SK-N-SH treated with all-trans-retinoic acid at 6 μM for 48 hours (cell line): ENCODE results near the gene ABCA13.

Experiments
- ATAC-seq: fragments of 200-7000 bp; cut with Tn5 transposase; 3 replicates; pipeline ENCODE4 v1.9.1; 2020; ENCODE audit warnings: mild to moderate bottlenecking, moderate library complexity
- ARNTL ChIP-seq: fragments of 450-650 bp; formaldehyde crosslinking; IDR thresholded peaks from 2 replicates; pipeline ENCODE4 v1.5.0; 2020; ENCODE audit warnings: low read depth, mild to moderate bottlenecking, moderate library complexity, borderline replicate concordance
- BACH2 ChIP-seq: fragments of 250-450 bp; sonication (Bioruptor Pico); IDR thresholded peaks from 2 replicates; pipeline ENCODE4 v1.9.0; 2021; ENCODE audit warnings: mild to moderate bottlenecking, borderline replicate concordance
- CSDC2 ChIP-seq: fragments of 250-450 bp; sonication (Bioruptor Pico); IDR thresholded peaks from 2 replicates; pipeline ENCODE4 v1.5.0; 2020; ENCODE audit warnings: mild to moderate bottlenecking, moderate library complexity
- GLIS3 ChIP-seq: fragments of 250-450 bp; sonication (Bioruptor Pico); IDR thresholded peaks from 2 replicates; pipeline ENCODE4 v1.5.0; 2020; ENCODE audit warnings: mild to moderate bottlenecking, moderate library complexity
- ISL1 ChIP-seq: fragments of 250-450 bp; sonication (Bioruptor Pico); IDR thresholded peaks from 2 replicates; pipeline ENCODE4 v2.1.2; 2022; ENCODE audit warnings: mild to moderate bottlenecking, moderate library complexity
- PPARA ChIP-seq: fragments of 250-450 bp; sonication (Bioruptor Pico); IDR thresholded peaks from 2 replicates; pipeline ENCODE4 v1.5.0; 2020; ENCODE audit warnings: mild to moderate bottlenecking, borderline replicate concordance
- SNAI2 ChIP-seq: fragments of 250-450 bp; sonication (Bioruptor Pico); IDR thresholded peaks from 2 replicates; pipeline ENCODE4 v1.5.0; 2020; ENCODE audit warnings: mild to moderate bottlenecking, moderate library complexity
- TCF4 ChIP-seq: fragments of 250-450 bp; sonication (Bioruptor Pico); IDR thresholded peaks from 2 replicates; pipeline ENCODE4 v1.8.0; 2021; ENCODE audit warnings: mild to moderate bottlenecking, moderate library complexity, borderline replicate concordance
- TOX ChIP-seq: fragments of 250-450 bp; sonication (Bioruptor Pico); IDR thresholded peaks from 2 replicates; pipeline ENCODE4 v1.8.0; 2021; ENCODE audit warnings: mild to moderate bottlenecking, moderate library complexity, borderline replicate concordance
- ZC3H10 ChIP-seq: fragments of 250-450 bp; sonication (Bioruptor Pico); IDR thresholded peaks from 2 replicates; pipeline ENCODE4 v1.5.1; 2021; ENCODE audit warnings: mild to moderate bottlenecking, moderate library complexity
- ZFP3 ChIP-seq: fragments of 250-450 bp; sonication (Bioruptor Pico); IDR thresholded peaks from 2 replicates; pipeline ENCODE4 v1.5.0; 2020; ENCODE audit warnings: mild to moderate bottlenecking, moderate library complexity
- ZFP30 ChIP-seq: fragments of 450-650 bp; formaldehyde crosslinking; IDR thresholded peaks from 2 replicates; pipeline ENCODE4 v1.5.0; 2022; ENCODE audit warnings: mild to moderate bottlenecking, moderate library complexity
- ZNF565 ChIP-seq: fragments of 450-650 bp; formaldehyde crosslinking; conservative IDR thresholded peaks from 2 replicates; pipeline ENCODE4 v1.5.0; 2020; ENCODE audit warnings: low read depth, mild to moderate bottlenecking, moderate library complexity
- ZNF70 ChIP-seq: fragments of 450-650 bp; formaldehyde crosslinking; IDR thresholded peaks from 2 replicates; pipeline ENCODE4 v1.5.0; 2020; ENCODE audit warnings: mild to moderate bottlenecking, moderate library complexity
- ZNF8 ChIP-seq: fragments of 450-650 bp; formaldehyde crosslinking; IDR thresholded peaks from 2 replicates; pipeline ENCODE4 v1.5.0; 2020; ENCODE audit warnings: mild to moderate bottlenecking, moderate library complexity
- TF ChIP-seq, protein P1 (sequence below): fragments of 250-450 bp; sonication (Bioruptor Pico); IDR thresholded peaks from 2 replicates; pipeline ENCODE4 v1.8.0; 2021; ENCODE audit warnings: low read depth, mild to moderate bottlenecking, moderate library complexity, borderline replicate concordance
- TF ChIP-seq, protein P2 (sequence below): fragments of 250-450 bp; sonication (Bioruptor Pico); IDR thresholded peaks from 2 replicates; pipeline ENCODE4 v1.5.1; 2020; ENCODE audit warnings: low read depth, mild to moderate bottlenecking, moderate library complexity
- TF ChIP-seq, protein P3 (sequence below): fragments of 250-450 bp; sonication (Bioruptor Pico); IDR thresholded peaks from 2 replicates; pipeline ENCODE4 v1.8.0; 2020; ENCODE audit warnings: mild to moderate bottlenecking, moderate library complexity, borderline replicate concordance
- TF ChIP-seq, protein P4 (sequence below): fragments of 250-450 bp; sonication (Bioruptor Pico); IDR thresholded peaks from 2 replicates; pipeline ENCODE4 v1.5.1; 2021; ENCODE audit warnings: mild to moderate bottlenecking, moderate library complexity
- TF ChIP-seq, protein P5 (sequence below): fragments of 250-450 bp; sonication (Bioruptor Pico); IDR thresholded peaks from 2 replicates; pipeline ENCODE4 v1.5.0; 2020; ENCODE audit warnings: mild to moderate bottlenecking, moderate library complexity

ABCA13 gene

DNA sequence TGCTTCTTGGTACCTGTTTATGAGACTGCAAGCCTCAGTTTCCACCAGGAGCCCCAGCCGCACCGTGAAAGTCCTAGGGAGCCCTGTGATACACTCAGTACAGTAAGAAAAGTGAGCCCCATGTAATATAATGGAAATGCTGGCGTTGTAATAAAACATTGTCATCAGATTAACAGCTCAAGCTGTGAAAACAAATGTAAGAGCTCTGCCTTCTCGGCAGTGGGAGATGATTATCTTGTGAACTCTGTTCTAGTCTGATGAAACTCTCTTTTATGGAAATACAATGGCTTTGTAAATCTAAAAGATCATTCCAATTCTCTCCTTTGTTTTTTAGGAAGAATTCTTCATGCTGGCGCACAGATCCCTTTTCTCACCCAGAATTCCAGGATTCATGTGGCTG is 299.9 kb downstream of the ABCA13 start (continued):
- TF ChIP-seq, protein P1, sequence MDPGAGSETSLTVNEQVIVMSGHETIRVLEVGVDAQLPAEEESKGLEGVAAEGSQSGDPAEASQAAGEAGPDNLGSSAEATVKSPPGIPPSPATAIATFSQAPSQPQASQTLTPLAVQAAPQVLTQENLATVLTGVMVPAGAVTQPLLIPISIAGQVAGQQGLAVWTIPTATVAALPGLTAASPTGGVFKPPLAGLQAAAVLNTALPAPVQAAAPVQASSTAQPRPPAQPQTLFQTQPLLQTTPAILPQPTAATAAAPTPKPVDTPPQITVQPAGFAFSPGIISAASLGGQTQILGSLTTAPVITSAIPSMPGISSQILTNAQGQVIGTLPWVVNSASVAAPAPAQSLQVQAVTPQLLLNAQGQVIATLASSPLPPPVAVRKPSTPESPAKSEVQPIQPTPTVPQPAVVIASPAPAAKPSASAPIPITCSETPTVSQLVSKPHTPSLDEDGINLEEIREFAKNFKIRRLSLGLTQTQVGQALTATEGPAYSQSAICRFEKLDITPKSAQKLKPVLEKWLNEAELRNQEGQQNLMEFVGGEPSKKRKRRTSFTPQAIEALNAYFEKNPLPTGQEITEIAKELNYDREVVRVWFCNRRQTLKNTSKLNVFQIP: no peak
- TF ChIP-seq, protein P2, sequence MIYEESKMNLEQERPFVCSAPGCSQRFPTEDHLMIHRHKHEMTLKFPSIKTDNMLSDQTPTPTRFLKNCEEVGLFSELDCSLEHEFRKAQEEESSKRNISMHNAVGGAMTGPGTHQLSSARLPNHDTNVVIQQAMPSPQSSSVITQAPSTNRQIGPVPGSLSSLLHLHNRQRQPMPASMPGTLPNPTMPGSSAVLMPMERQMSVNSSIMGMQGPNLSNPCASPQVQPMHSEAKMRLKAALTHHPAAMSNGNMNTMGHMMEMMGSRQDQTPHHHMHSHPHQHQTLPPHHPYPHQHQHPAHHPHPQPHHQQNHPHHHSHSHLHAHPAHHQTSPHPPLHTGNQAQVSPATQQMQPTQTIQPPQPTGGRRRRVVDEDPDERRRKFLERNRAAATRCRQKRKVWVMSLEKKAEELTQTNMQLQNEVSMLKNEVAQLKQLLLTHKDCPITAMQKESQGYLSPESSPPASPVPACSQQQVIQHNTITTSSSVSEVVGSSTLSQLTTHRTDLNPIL: no peak
- TF ChIP-seq ZNF565 (CRISPR knock-in tag) (no peak), ZNF8 (no peak), SNAI2 (no peak), CSDC2 (CRISPR knock-in tag) (no peak), ARNTL (no peak)

DNA sequence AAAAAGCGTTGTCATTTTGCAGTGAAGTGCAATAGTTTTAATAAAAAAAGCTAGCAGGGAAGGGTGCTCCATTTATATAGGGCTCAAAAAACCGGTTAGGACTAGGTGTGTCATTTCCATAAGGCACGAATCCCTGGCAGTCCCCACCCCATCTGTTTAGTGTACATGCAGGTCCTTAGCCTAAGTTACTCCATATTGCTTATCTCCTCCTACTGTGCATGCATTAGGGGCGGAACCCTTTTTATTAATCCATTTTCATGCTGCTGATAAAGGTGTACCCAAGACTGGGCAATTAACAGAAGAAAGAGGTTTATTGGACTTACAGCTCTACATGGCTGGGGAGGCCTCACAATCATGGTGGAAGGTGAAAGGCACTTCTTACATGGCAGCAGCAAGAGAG is 301.4 kb downstream of the ABCA13 start:
- no peak for ATAC-seq
- no peak for TF ChIP-seq ZFP30 (CRISPR knock-in tag)
- TF ChIP-seq SNAI2: no peak
- no peak for TF ChIP-seq TOX (CRISPR knock-in tag)
- no peak for TF ChIP-seq ZNF70 (CRISPR knock-in tag)
- TF ChIP-seq TCF4: no peak

DNA sequence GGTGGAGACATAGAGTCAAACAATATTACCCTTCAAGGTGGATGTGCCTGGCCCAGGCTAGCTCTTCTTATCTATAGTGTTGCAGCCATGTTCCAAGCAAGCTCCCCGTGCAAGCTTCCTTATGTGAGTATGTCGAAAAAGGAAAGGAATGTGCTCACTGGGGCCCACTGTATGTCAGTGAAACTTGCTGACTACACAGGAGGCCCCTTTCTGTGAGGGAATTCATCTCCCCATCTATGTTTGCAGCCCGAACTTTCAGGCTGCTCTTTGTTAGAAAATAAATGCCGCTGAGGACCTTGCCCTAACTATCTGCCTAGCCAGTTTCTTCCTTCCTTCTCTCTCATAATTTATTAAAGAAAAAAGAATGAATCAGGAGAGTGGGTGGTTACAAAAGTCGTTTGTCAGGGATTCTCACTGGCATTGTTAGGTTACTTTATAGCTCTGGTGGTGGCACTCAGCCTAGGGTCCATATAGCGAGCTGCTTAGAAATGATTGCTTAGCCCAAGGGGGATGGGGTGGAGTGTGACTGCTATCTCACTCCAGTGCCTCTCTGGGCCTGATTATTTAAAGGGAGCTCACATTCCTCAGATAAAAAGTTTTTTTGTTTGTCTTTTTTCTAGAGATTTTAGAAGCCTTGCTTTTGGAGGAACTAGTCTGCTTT is 302.1 kb downstream of the ABCA13 start:
- TF ChIP-seq, protein P2: no peak
- TF ChIP-seq, protein P3, sequence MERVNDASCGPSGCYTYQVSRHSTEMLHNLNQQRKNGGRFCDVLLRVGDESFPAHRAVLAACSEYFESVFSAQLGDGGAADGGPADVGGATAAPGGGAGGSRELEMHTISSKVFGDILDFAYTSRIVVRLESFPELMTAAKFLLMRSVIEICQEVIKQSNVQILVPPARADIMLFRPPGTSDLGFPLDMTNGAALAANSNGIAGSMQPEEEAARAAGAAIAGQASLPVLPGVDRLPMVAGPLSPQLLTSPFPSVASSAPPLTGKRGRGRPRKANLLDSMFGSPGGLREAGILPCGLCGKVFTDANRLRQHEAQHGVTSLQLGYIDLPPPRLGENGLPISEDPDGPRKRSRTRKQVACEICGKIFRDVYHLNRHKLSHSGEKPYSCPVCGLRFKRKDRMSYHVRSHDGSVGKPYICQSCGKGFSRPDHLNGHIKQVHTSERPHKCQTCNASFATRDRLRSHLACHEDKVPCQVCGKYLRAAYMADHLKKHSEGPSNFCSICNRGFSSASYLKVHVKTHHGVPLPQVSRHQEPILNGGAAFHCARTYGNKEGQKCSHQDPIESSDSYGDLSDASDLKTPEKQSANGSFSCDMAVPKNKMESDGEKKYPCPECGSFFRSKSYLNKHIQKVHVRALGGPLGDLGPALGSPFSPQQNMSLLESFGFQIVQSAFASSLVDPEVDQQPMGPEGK (CRISPR knock-in tag): no peak
- TF ChIP-seq BACH2 (CRISPR knock-in tag) (no peak), PPARA (CRISPR knock-in tag) (no peak), ARNTL (no peak)
- ATAC-seq: no peak

DNA sequence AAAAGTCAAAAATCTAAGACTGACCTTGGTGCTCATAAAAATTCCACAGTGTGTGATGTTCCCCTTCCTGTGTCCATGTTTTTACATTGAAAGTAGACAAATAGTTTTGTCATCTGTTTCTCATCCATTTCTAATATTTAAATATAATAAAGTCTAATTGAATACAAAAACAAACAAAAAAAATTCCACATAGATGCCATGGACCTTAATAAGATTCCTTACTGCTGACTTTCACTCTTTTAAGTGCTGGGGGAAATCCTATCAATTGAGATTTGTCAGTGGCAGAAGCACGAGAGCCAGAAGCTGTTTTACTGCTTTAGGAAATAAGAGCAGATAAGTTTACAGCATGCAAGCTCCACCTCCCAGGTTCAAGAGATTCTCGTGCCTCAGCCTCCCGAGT is 310.0 kb downstream of the ABCA13 start:
- TF ChIP-seq ZC3H10 (no peak), ARNTL (no peak), ZFP3 (CRISPR knock-in tag) (no peak), GLIS3 (CRISPR knock-in tag) (no peak), ISL1 (CRISPR knock-in tag) (no peak), CSDC2 (CRISPR knock-in tag) (no peak), PPARA (CRISPR knock-in tag) (no peak)
- TF ChIP-seq, protein P4, sequence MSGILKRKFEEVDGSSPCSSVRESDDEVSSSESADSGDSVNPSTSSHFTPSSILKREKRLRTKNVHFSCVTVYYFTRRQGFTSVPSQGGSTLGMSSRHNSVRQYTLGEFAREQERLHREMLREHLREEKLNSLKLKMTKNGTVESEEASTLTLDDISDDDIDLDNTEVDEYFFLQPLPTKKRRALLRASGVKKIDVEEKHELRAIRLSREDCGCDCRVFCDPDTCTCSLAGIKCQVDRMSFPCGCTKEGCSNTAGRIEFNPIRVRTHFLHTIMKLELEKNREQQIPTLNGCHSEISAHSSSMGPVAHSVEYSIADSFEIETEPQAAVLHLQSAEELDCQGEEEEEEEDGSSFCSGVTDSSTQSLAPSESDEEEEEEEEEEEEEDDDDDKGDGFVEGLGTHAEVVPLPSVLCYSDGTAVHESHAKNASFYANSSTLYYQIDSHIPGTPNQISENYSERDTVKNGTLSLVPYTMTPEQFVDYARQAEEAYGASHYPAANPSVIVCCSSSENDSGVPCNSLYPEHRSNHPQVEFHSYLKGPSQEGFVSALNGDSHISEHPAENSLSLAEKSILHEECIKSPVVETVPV (CRISPR knock-in tag): no peak
- TF ChIP-seq, protein P2: no peak
- TF ChIP-seq, protein P5, sequence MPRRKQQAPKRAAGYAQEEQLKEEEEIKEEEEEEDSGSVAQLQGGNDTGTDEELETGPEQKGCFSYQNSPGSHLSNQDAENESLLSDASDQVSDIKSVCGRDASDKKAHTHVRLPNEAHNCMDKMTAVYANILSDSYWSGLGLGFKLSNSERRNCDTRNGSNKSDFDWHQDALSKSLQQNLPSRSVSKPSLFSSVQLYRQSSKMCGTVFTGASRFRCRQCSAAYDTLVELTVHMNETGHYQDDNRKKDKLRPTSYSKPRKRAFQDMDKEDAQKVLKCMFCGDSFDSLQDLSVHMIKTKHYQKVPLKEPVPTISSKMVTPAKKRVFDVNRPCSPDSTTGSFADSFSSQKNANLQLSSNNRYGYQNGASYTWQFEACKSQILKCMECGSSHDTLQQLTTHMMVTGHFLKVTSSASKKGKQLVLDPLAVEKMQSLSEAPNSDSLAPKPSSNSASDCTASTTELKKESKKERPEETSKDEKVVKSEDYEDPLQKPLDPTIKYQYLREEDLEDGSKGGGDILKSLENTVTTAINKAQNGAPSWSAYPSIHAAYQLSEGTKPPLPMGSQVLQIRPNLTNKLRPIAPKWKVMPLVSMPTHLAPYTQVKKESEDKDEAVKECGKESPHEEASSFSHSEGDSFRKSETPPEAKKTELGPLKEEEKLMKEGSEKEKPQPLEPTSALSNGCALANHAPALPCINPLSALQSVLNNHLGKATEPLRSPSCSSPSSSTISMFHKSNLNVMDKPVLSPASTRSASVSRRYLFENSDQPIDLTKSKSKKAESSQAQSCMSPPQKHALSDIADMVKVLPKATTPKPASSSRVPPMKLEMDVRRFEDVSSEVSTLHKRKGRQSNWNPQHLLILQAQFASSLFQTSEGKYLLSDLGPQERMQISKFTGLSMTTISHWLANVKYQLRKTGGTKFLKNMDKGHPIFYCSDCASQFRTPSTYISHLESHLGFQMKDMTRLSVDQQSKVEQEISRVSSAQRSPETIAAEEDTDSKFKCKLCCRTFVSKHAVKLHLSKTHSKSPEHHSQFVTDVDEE (CRISPR knock-in tag): no peak
- ATAC-seq: no peak
